GM18502 (cell line): ENCODE measurements around the gene ZNF837.

ENCODE experiments used
- ATAC-seq: cut with Tn5 transposase; IDR thresholded peaks from one replicate; pipeline ENCODE4 v1.9.1; 2021; ENCODE audit warnings: mild to moderate bottlenecking; ENCODE audit not compliant: unreplicated experiment, poor library complexity

The ZNF837 gene

DNA sequence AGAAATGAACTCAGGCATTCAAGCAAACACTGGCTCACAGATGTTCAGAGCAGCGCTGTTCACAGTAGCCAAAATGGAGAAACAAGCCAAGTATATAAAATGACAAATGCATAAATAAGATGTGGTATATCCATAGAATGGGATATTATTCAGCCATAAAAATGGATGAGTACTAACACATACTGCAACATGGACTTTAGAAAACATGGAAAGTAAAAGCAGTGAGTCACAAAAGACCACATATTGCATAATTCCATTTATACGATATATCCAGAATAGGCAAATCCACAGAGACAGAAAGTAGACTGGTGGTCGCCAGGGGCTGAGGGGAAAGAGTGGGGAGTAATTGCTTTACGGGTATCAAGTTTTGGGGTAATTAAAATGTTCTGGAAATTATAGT, 6.6 kb downstream of the ZNF837 start:
- ATAC-seq, result no peak

DNA sequence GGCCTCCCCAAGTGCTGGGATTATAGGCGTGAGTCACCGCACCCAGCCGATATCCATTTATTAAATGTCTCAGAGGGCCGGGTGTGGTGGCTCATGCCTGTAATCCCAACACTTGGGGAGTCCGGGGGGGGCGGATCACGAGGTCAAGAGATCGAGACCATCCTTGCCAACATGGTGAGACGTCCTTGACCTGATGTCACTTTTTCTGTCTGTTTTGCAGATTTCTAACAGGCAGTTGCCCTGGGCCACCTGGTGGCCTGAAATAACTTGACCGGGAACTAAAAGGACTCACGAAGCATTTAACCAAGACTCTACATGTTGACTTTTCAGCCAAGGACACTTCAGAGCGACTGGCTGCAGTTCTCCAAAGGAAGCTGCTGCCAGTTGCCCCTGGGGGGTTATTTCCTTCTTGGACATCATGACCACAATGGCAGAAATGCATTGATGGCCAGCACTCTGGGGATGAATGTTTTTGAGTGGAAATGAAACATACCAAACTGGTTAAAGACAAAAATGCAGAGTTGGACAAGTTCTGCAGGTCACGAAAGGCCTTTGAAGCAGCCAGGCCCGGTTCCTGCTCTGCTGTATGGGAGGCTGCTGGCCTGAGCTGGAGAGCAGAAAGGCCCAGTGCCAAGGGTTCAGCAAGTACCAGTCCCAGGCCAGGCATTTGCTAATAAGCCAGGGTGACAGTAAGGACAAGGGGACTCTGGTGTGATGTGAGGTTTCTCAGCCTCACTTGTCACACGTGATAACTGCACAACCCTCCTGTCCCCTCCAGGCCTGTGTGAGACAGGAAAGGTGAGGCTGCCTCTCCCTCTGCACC, 8.3 kb downstream of the ZNF837 start:
- no peak for ATAC-seq

DNA sequence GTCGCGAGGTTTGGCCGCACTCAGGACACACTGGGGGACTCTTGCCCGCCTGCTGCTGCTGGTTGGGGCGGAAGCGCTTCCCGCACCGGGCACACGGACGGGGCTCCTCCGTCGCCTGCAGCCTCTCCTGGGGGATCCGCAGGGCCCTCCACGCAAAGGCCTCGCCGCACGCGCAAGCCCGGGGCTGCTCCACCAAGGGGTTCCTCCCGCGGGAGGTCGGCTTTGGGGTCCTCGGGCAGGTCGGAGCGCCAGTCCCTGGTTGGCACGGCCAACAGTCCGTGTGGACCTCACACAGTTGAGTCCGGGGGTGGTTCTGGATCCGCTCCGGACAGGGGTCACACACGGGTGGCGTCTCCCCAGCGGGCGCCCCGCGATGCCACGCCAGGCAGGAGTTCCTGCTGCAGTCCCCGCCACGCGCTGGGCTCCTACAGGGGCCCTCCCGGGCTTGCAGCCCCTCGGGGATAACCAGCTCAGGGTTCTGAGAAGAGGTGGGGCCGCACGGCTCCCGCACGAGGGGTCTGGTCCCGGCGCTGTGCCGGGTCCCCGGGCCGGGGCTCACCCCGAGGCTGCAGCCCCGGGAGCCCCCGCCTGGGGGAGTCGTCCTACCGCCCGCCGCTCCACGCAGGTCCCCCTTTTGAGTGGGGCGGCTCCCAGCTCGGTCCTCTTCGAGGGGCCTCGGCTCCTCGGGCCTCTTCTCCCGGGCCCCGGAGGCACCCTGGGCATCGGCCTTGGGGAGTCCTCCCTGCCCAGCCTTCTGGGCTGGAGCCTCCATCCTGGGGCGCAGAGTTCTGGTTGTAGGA, 12.1 kb downstream of the ZNF837 start:
- no peak for ATAC-seq

DNA sequence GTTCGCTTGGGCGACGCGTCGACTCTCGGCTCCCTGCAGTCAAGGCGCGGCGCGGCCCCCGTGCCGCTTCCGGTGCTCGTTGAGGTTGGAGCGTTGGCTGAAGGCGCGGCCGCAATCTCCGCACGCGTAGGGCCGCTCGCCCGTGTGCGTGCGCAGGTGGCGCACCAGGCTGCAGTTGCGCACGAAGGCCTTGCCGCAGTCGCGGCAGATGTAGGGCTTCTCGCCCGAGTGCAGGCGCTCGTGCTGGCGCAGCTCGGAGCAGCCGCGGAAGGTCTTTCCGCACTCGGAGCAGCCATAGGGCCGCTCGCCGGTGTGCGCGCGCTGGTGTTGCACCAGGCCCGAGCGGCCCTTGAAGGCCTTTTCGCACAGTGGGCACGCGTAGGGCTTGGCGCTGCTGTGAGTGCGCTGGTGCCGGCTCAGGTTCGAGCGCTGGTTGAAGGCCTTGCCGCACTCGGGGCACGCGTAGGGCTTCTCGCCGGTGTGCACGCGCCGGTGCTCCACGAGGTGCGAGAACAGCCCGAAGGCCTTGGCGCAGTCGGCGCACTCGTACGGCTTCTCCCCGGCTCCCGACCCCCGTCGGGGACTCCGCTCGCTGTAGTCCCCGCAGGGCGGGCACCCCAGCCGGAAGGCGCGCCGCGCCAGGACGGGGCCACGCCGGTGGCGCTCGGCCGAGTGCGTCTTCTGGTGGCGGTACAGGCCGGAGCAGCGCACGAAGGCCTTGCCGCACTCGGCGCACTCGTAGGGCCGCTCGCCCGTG, 13.0 kb downstream of the ZNF837 start:
- no peak for ATAC-seq

DNA sequence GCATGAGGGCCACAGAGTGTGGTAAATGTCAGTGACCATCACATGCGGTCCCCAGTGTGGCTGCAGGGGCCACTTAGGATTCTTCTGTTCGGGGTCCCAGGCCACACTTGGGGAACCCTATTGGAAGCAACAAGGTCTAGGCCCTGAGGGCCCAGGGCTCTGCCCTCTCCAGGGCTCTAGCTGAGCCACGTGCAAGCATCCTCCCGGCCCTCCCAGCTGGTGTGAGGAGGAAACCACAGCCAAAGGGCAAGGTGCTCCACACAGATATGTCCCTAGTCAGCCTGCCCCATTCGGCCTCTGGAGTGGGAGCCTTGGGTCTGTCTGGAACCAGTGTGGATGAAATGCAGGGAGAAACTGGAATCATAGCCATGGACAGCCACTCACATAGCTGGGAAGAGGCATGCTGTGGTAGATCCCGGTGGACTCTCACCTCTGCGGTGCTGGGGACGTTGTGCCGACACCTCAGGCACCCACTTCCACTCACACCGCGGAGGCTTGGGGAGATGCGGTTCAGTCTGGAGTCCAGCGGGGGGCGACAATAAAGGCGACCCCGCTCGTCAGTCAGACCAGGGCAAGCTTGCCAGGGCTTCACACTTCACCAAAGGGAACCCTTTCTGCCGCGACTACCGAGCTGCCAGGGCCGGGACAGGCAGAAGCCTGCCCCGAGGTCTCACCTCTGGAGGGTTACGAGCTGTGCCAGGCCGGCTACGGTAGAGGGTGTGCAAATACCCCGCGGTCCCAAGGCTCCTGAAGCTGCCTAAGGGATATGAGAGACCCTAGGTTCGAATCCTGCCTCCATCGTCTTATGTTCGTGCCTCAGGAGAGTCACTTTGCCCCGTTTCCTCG, 14.0 kb downstream of the ZNF837 start:
- no peak for ATAC-seq

DNA sequence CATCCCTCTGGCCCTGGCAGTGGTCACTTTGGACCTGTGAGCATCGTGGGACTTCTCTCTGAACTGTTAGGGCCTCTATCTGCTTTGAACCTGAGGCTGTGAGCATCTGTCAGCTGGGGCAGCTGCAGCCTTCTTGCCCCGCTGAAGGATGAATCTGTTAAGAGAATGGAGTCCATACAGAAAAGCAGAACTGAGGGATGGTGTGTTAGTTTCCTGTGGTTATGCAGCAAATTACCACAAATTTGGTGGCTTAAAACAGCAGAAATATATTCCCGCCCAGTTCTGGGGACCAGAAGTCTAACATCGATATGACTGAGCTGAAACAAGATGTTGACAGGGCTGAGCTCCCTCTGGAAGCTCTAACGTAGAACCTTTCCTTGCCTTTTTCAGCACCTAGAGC, 16.7 kb downstream of the ZNF837 start:
- ATAC-seq, result no peak

DNA sequence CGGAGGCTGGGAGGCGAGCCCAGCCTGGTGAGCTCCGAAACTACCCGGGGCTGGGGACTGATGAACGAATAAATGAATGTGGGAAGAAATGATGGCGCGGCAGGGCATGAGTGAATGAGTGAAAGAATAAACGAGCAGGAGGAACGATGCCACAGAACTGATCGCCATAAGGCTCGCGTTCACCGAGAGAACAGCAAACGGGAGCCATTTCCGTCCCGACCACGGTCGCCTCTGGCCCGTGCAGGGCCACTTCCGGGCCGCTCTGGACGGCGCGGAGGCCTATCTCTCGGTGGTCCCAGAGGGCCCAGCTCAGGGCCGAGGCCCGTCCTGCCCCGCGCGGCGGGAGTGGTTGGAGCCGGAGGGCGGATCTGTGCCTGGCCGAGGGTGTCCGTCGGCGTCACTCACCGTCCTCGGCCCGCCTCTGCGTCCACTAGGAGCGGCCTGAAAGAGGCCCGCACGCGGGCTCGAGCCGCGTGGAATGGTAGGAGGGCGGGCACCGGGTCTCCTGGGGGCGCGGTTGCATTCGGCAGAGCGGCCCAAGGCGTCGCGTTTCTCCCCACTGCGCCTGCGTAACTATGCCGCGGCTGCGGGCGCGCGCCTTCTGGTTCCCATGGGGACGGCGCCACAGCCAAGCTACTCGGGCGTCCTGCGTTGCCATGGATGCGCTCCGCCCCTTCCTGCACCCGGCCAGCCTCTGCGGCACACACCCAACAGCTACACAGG, 18.4 kb downstream of the ZNF837 start, which contains the start of gene ZNF497:
ZNF497 (minus strand) TSS at position 480 of the 723 bp plus-strand sequence. CDS start 5,116 bp downstream, outside the sequence.
- peak; percentile 87 for ATAC-seq

DNA sequence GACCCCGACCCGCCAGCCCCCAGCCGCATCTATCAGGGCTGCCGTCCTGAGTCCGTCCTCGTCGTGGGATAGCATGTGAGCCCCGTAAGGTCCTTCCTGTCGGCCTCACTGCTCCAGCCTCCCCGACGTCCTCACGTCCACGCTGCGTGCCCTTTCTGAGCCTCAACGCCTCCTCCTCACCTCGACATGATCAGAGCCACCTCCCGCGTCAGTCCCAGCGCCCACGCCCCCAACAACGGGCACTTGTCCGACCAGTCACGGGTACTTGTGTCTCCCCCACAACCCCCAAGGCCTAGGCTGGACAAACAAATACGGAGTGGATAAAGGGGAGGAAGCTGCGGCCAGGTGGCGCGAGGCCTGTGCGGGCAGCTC, 18.9 kb downstream of the ZNF837 start:
- ATAC-seq, result peak; percentile 20

DNA sequence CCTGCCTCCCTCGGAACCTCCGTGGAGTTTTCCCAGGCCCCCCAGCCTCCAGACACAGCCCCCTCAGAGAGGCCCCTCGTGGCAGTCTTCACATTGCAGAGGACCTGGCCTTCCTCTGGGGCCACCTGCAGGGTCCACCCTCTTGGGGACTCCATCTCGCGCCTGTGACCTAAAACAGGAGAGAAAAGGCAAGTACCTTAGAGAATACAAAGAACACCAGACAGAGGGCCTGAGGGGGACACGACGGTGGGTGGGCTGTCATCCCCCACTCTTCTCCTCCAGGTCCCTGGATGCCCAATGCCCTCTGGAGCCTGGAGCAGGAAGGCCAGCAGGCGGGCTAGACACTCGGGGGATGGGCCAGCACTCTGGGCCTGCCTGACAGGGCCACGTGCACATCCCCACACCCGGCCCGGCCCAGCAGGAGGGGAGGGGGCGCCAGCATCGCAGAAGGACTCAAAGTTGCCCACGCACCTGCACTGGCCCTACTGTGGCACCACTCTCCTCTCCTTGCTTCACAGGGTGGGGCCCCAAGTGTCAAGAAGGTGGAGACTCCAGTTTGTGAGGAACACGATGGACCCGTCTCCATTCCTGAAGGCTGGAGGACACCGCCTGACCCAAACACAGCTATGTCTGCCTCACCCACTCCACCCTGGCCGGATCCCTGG, 23.2 kb downstream of the ZNF837 start:
- no peak for ATAC-seq

DNA sequence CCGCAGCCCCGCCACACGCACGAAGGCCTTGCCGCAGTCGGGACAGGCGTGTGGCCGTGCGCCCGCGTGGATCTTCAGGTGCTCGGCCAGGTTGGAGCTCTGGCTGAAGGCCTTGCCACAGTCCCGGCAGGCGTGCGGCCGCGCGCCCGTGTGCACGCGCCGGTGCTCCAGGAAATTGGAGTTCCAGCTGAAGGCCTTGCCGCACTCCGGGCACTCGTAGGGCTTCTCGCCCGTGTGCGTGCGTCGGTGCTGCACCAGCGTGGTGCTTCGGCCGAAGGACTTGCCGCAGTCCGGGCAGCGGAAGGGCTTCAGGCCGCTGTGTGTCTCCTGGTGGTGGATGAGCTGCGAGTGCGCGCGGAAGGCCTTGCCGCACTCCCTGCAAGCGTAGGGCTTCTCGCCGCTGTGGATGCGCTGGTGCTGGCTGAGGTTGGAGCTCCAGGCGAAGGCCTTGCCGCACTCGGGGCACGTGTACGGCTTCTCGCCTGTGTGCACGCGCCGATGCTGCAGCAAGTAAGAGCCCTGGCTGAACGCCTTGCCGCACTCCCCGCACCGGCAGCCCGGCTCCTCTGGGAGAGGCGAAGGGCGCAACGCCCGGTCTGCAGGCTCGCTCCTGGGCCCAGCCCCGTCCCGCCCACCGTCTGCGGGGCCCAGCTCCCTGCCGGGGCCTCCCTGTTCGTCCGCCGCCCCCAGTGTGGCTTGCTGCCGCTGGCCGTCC, 23.9 kb downstream of the ZNF837 start:
- no peak for ATAC-seq

DNA sequence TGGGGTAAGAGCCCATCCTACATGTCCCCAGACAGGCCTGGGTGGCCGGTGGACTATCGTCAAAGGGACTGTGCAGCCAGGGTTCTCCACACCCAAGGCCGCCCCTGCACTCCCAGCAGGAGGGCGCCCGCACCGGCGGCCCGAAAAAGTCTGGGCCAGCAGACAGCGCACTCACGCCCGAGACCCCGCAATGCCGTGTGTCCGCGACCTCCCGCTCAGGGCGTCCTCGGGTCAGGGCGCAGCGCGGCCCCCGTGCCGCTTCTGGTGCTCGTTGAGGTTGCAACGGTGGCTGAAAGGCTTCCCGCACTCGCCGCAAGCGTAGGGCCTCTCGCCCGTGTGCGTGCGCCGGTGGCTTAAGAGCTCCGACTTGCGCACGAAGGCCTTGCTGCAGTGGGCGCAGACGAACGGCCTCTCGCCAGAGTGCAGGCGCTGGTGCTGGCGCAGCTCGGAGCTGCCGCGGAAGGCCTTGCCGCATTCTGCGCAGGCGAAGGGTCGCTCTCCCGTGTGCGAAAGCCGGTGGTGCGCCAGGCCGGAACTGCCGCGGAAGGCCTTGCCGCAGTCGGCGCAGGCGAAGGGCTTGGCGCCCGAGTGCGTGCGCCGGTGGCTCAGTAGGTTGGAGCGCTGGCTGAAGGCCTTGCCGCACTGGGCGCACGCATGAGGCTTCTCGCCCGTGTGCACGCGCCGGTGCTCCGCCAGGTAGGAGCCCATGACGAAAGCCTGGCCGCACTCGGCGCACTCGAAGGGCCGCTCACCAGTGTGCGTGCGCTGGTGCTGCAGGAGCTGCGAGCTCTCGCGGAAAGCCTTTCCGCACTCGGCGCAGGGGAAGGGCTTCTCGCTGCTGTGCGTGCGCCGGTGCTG, 24.7 kb downstream of the ZNF837 start:
- no peak for ATAC-seq

DNA sequence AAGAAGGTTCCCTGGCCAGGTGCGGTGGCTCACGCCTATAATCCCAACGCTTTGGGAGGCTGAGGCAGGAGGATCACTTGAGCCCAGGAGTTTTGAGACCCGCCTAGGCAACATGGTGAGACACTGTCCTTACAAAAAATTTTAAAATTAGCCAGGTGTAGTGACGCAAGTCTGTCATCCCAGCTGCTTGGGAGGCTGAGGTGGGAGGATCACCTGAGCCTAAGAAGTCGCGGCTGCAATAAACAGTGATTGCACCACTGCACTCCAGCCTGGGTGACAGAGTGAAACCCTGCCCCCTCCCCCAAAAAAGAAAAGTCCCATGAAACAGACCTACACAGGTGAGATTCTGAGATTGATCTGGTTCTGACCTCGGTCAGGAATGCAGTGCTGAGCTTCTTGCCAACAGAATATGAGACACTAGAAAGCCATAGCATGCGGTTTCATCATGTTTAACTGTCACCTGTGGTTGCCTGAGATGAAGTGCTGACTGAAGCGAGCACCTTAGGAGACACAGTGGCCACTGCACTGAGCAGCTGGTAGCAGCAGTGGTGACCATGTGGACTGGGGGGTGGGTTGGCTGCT, 25.5 kb downstream of the ZNF837 start:
- no peak for ATAC-seq

DNA sequence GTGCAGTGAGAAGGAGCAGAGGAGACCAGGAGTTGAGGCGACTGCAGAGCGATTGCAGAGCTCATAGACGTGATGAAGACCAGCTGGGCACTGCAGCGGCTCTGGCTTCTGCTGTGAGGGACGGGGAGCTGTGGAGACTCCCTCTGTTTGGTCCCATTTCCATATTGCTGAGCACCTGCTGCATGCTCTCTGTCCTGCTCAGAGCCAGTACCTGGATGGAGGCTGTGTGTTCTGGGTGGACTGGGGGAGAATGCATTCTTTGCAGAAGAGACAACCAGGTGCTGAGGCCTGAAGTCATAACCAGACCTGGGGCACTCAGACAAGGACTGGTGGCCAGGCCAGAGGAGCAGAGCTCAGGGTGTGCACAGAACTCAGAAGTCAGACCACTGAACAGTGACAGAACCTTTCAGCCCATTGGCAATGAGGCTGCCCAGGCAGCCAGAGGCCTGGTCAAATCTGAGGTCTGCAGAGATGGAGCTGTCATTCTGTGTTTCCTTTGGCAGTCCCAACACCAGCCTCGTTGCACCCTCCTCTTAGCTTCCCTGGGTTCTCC, 26.3 kb downstream of the ZNF837 start:
- ATAC-seq, result no peak

DNA sequence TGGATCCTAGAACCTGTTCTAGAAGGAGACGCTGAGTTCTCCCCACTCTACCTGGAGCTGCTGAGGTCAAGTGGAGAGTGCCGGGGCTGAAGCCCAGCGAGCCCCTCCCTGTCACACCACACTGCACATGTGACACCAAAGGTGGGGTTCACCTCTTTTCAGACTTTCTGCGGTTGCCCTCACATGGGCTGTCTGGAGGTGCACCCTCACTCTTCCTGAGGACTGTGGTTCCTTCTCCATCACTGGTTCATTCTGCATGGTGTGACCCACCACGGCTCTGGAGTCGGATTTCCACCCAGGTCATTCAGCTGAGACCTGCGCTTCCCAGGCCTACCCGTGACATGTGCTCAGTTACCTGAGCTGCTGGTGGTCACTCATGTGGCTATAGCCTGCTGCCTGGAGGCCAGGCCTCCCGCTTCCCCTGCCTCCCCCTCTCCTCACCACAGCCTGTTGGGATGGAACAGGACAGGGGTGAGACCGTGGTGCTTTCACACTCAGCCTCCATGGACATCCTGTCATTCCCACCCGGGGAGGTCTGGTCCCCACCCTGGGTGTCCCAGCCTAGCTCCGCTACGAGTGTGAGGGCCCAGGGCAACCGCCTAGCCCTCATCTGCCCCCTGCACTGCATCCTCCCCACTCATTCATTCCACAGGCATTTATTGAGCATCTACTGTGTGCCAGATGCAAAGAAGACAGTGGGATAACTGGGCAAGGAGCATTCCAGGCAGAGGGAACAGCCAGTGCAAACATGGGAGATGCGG, 26.9 kb downstream of the ZNF837 start:
- no peak for ATAC-seq

DNA sequence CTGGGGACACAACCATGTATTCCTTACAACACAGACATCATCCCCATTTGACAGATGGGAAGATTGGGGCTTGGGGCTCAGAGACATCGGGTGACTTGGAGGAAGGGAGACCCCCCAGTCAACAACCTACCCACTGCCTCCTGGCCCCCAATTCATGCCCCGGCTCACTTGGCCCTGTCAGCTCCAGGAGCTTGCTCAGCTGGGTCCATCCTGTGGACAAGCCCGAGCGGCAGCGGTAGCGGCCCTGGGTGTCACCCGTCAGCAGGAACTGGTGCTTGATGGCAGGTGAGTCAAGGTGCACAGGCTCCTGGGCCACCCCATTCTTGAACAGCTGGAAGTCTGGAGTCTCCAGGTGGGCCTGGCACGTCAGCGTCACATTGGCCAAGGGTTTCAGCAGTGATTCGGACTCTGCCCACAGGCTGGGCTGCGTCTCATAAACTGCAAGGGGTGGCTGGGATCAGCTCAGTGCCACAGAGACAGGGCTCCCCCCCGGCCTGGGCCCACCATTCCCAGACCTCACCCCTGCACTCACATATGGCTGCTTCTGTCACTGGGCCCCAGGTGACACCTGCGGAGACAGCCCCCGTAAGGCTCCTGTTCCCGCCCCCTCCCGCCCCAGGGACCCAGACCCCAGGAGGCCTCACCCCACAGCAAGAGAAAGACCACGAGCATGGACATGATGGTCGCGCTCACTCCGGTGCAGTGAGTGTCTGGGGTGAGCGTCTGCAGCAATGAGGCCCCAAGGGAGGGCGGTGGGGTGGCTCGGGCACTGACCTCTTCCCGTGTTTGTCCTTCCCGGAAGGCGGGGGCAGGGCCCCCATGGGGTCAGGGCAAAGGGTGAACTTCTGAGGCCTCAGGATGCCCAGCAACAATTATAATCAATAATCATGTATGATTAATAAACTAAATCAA, 27.8 kb downstream of the ZNF837 start, which contains the start of gene A1BG:
A1BG (minus strand) TSS at position 733 of the 912 bp plus-strand sequence; CDS start at position 678, 55 bp downstream.
- ATAC-seq, result no peak
